ENCODE measurements around the gene CCDC9B.

CCDC9B gene

GRCh38 chr15:40340740-40341400 is at the start of gene CCDC9B:
Gene CCDC9B (minus strand): TSS chr15:40340939. CDS start chr15:40340819, 120 bp downstream.
- DNase-seq (ENCODE audit: low spot score) = peak; percentile 87

GRCh38 chr15:40389824-40390595 is 49.3 kb upstream of the CCDC9B start:
- DNase-seq (ENCODE audit: low spot score) = no peak

DNA sequence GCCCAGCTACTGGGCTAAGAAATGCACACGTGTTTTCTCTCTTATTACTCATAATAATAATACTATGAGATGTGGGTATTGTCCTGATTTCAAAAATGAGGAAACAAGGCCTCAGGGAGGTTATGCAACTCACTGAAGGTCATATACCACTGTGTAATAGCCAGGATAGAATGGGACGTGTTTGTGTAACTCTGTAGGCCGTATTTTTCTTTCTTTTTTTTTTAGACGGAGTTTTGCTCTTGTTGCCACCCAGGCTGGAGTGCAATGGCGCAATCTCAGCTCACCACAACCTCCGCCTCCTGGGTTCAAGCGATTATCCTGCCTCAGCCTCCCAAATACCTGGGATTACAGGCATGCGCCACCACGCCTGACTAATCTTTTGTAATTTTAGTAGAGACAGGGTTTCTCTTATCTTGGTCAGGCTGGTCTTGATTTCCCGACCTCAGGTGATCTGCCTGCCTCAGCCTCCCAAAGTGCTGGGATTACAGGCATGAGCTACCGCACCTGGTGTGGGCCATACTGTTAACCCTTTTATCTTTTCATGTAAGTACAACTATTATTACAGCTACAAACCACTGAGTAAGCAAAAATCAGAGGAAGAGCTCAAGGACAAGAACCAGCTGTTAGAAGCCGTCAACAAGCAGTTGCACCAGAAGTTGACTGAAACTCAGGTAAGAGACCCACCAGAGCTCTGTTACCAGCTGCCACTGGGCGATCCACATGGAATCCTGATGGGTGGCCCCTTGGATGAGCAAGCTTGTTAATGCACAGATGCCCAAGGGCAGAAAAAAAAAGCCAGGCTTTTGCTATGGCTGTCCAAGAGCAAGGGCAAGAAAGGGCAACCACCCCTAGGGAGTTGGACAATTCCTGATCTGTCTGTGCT is 48.4 kb upstream of the CCDC9B start:
- DNase-seq (ENCODE audit: low spot score) = no peak

GRCh38 chr15:40386480-40386879 is 45.7 kb upstream of the CCDC9B start:
- no peak for DNase-seq (ENCODE audit: low spot score)

GRCh38 chr15:40382580-40383456 is 42.1 kb upstream of the CCDC9B start, which contains the start of gene KNSTRN:
Gene KNSTRN (plus strand): TSS chr15:40382721. CDS start chr15:40382836, 115 bp downstream.
- peak; percentile 93 for DNase-seq (ENCODE audit: low spot score)

DNA sequence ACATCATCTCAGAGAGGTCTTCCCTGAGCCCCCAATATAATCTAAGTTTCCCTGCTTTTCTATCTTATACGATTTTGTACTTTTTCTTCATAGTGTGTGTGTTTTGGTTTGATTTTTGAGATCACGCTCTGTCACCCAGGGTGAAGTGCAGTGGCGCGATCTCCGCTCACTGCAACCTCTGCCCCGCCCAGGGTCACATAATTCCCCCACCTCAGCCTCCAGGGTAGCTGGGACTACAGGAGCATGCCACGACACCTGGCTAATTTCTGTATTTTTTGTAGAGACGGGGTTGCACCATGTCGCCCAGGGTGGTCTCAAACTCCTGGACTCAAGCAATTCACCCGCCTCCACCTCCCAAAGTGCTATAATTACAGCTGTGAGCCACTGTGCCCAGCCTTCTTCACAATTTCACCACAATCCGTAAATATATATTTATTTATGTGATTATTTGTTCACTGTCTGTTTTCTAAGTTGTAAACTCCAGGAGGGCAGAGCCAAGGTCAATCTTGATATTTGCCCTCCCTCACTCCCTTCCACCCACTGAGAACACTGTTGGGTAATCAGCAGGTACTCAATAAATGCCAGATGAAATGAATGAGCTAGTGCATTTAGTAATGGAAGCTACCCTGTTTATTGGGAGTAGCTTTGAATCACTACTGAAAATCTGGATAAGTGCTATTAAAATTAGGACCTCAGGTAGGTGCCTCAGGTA is 41.2 kb upstream of the CCDC9B start:
- no peak for DNase-seq (ENCODE audit: low spot score)

GRCh38 chr15:40380636-40381035 is 39.9 kb upstream of the CCDC9B start:
- no peak for DNase-seq (ENCODE audit: low spot score)

- DNase-seq (ENCODE audit: low spot score) = no peak
Observed at GRCh38 chr15:40379853-40380252, 39.1 kb upstream of the CCDC9B start.

DNA sequence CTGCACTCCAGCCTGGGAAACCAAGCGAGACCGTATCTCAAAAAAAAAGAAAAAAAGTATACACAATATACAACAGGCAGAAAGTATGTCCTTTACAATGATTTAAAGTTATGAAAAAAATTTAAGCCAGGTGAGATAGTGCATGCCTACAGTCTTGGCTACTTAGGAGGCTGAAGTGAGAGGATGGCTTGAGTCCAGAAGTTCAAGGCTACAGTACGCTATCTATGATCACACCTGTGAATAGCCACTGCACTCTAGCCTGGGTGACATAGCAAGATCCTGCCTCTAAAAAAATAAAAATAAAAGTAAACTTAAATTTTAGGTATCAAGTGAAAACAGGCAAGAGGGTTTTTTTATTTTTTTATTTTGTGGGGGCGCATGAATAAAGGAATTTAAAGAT is 38.6 kb upstream of the CCDC9B start:
- no peak for DNase-seq (ENCODE audit: low spot score)

- DNase-seq (ENCODE audit: low spot score) = no peak
Observed at GRCh38 chr15:40377606-40378005, 36.9 kb upstream of the CCDC9B start.

DNA sequence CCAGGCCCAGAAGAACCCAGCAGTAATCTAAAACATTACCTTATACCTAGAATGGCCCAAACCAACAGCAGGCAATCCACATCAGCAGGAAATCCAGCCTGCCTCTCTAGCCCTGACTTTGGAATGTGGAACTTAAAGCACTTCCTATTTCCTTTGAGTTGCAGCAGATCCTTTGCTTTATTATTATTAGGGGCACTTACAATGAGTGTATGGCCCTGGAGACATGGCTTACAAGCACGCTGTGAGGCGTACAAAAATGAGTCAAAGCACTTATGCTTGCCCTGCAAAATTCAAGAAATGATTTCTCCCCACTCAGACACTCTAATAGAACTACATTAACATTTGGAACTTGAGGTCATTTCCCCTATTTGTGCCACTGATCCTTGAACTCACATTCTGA is 32.2 kb upstream of the CCDC9B start:
- DNase-seq (ENCODE audit: low spot score) = no peak

DNA sequence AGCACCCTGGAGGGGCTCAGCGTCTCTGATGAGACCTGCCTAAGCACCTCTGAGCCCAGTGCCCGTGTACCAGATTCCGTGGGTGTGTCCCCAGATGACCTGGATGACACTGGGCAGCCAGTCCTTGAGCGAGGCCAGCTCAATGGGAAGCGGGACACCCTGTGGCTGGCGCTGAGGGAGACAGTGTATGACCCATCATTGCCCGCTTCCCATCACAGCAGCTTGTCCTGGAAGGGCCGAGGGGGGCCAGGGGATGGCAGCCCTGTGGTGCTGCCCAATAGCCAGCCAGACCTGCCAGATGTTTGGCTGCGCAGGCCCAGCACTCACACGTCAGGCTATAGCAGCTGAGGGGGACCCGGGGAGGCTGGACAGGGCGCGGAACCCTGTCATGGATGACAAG is 29.2 kb upstream of the CCDC9B start:
- DNase-seq (ENCODE audit: low spot score) = no peak

- no peak for DNase-seq (ENCODE audit: low spot score)
Observed at GRCh38 chr15:40369474-40369869, 28.7 kb upstream of the CCDC9B start.

DNA sequence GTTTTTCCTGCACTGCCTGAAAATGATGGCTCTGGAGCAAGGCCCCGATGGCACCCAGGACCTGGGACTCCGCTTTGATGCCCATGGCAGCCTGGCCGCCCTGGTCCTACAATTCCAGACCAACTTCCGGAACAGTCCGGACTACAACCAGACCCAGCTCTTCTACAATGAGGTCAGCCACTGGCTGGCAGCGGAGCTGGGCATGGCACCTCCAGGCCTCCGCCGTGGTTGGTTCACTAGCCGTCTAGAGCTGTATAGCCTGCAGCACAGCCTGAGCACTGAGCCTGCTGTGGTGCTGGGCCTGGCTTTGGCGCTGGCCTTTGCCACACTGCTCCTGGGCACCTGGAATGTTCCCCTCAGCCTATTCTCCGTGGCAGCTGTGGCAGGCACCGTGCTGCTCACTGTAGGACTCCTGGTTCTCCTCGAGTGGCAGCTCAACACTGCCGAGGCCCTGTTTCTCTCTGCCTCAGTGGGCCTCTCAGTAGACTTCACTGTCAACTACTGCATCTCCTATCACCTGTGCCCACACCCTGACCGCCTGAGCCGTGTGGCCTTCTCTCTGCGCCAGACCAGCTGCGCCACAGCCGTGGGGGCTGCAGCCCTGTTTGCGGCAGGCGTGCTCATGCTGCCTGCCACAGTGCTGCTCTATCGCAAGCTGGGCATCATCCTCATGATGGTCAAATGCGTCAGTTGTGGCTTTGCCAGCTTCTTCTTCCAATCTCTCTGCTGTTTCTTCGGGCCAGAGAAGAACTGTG is 28.2 kb upstream of the CCDC9B start:
- no peak for DNase-seq (ENCODE audit: low spot score)

DNA sequence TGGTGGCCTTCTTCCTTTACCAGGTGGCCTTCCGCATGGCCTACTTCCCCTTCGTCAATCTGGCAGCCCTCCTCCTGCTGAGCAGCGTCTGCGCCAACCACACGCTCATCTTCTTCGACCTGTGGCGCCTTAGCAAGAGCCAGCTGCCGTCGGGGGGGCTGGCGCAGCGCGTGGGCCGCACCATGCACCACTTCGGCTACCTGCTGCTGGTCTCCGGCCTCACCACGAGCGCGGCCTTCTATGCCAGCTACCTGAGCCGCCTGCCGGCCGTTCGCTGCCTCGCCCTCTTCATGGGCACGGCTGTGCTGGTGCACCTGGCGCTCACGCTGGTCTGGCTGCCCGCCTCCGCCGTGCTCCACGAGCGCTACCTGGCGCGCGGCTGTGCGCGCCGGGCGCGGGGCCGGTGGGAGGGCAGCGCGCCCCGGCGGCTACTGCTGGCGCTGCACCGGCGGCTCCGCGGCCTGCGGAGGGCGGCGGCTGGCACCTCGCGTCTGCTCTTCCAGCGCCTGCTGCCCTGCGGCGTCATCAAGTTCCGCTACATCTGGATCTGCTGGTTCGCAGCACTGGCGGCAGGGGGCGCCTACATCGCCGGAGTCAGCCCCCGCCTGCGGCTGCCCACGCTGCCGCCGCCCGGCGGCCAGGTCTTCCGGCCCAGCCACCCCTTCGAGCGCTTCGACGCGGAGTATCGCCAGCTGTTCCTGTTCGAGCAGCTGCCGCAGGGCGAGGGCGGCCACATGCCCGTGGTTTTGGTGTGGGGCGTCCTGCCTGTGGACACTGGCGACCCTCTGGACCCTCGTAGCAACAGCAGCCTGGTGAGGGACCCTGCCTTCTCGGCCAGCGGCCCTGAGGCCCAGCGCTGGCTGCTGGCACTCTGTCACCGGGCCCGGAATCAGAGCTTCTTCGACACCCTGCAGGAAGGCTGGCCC is 27.2 kb upstream of the CCDC9B start:
- peak; percentile 96 for DNase-seq (ENCODE audit: low spot score)

DNA sequence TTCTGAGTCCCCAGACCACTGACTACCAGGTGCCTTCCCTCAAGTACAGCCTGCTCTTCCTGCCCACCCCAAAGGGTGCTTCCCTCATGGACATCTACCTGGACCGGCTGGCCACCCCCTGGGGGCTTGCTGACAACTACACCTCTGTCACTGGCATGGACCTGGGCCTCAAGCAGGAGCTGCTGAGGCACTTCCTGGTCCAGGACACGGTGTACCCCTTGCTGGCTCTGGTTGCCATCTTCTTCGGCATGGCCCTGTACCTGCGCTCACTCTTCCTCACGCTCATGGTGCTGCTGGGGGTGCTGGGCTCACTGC is 26.6 kb upstream of the CCDC9B start:
- no peak for DNase-seq (ENCODE audit: low spot score)

DNA sequence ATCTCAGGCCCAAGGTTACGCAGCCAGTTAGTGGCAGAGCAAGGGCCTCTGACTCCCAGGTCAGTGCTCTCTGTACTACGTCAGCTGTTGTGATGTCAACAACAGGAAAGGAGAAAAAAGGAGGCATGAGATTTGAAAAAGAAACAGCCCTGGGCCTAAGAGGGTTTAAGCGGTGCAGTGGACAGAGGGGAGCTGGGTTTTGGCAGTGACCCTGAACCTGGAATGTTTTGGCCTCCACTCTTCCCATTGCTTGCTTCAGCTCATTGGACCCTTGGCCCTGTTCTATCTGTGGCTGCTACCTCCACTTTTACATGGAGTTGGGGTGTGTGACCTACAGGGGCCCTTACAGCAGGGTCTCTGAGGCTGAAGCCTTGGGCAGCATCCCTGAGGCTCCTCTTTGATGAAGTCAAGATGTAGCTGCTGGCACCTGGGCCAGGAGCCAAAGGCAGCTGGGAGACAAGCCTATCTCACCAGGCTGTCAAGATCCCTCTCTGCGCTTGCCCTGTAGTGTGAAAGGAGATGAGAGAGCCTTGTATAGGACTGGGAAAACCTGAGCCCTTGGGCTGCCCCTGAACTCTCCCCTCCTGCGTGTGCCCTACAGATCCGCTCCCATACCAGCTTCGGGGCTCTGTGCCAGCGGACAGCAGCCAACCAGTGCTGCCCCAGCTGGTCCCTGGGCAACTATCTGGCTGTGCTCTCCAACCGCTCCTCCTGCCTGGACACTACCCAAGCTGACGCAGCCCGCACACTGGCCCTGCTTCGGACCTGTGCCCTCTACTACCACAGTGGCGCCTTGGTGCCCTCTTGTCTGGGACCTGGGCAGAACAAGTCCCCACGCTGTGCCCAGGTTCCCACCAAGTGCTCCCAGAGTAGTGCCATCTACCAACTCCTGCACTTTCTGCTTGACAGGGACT is 26.0 kb upstream of the CCDC9B start:
- DNase-seq (ENCODE audit: low spot score) = no peak
